HG03045 (cell line): ENCODE results near the gene RAB3GAP2.
"Not testable (repeated sequence)": the region's sequence is repeated elsewhere in the genome, so short reads cannot be mapped to it uniquely, and the experiment has no call there.

Experiments
- ATAC-seq: cut with Tn5 transposase; IDR thresholded peaks from one replicate; pipeline ENCODE4 v1.9.1; 2021; ENCODE audit warnings: mild to moderate bottlenecking, moderate library complexity; ENCODE audit not compliant: unreplicated experiment

RAB3GAP2 gene

DNA sequence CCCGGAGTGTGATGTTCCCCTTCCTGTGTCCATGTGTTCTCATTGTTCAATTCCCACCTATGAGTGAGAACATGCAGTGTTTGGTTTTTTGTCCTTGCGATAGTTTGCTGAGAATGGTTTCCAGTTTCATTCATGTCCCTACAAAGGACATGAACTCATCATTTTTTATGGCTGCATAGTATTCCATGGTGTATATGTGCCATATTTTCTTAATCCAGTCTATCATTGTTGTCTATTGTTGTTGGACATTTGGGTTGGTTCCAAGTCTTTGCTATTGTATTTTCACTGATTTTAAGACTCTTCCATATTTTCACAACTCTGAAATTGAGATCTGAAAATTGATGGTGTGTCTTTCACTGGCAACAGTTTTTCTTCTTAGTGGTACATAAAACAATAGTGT, 67.5 kb downstream of the RAB3GAP2 start:
- not testable (repeated sequence) for ATAC-seq

- ATAC-seq: no peak
Observed at GRCh38 chr1:220203816-220204215, 68.4 kb downstream of the RAB3GAP2 start.

DNA sequence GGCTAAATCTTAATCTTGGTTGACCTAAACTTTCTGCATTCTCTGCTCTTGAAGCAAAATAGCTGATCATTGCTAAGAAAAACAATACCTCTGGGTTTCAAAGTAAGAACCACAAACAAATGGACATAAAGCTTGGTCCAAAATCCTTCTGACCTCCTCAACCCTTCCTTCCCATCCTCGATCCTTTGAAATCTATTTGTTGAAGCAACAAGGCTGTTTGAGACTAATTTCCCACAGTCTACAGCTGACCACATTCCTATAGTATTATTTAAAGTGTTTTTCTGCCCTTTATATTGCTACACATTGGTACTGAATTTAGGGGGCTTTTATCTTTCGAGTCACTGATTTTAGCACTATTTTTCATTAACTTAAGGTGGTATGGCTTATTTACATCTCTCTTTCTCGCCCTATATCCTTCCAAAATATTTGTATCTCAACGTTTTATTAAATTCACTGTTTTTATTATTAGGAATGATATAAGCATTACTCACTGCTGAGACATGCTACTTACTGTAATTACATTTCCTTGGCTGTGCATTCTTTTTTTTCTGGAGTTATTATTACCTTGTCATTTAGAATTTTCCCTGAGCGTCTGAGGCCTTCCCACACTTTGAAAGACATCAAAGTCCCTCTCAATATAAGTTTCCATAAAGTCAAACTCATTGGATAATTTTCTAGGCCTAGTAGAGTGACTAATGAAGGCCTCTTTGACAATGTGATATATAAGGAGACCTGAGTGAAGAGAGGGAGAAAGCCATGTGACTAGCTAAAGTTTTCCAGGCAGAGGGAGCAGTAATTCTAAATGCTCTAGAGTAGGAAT, 73.9 kb downstream of the RAB3GAP2 start:
- no peak for ATAC-seq

GRCh38 chr1:220195701-220196100, 76.6 kb downstream of the RAB3GAP2 start:
- no peak for ATAC-seq

GRCh38 chr1:220189750-220190347, 82.4 kb downstream of the RAB3GAP2 start:
- no peak for ATAC-seq

GRCh38 chr1:220188538-220188937, 83.7 kb downstream of the RAB3GAP2 start:
- ATAC-seq: no peak

GRCh38 chr1:220186752-220187151, 85.5 kb downstream of the RAB3GAP2 start:
- no peak for ATAC-seq

DNA sequence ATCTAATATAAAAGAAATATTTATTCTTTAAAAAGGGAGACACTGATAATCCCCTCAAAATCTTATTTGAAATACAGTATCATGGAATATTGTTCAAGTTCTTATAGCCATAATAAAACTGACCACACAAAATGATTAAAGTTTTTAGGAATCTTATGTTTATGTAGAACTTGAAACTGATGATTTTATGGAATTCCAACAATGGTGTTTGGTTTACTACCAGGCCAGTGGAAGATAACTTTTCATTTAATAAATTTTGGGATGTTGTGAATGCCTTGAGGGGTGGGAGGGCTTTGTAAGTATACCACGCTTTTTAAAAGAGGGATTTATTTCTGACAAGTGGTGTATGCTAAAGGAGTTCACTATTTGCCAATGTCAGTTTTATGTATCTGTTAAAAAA, 87.7 kb downstream of the RAB3GAP2 start:
- ATAC-seq: no peak

GRCh38 chr1:220182656-220183055, 89.6 kb downstream of the RAB3GAP2 start:
- no peak for ATAC-seq

GRCh38 chr1:220182111-220182510, 90.1 kb downstream of the RAB3GAP2 start:
- no peak for ATAC-seq

DNA sequence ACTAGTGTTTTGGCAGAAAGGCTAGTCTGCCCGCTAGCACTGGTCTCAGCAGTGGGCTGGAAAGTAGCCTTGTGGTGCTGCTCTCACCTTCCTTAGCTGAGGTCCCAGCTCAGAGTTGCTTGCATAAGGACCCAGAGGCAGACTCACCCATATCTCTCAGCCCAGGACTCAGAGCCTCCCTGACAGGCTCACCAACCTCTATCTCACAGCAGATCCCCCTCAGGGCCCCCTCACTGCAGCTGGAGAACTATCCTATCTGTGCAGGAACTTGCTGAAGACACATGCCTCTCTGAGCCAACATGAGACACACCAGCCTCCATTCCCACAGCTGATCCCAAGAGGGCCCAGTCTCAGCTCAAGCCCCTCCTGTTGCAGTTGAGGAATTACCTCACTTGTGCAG, 95.7 kb downstream of the RAB3GAP2 start:
- ATAC-seq: no peak

- ATAC-seq: no peak
Observed at GRCh38 chr1:220170836-220171526, 101.3 kb downstream of the RAB3GAP2 start.

DNA sequence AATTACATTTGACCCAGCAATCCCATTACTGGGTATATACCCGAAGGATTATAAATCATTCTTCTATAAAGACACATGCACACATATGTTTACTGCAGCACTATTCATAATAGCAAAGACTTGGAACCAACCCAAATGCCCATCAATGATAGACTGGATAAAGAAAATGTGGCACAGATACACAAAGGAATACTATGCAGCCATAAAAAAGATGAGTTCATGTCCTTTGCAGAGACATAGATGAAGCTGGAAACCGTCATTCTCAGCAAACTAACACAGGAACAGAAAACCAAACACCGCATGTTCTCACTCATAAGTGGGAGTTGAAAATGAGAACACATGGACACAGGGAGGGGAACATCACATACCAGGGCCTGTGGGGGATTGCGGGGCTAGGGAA, 102.4 kb downstream of the RAB3GAP2 start:
- not testable (repeated sequence) for ATAC-seq

DNA sequence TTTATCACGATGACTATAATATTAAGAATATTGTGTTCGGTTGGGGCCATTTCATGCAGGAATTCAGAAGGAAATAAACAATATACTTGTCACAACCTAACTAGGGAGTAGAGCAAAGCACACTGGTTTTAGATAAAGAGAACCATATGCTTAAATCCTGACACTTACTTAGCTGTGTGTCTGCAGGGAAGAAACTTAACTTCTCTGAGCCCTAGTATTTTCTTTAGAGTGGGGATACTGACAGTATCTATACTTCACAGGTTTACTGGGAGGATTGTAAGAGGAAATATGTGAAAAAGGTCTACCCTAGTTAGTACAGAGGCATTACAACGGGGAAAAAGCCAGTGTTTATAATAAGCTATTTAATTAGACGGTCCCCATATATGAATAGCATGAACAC, 105.4 kb downstream of the RAB3GAP2 start:
- no peak for ATAC-seq

GRCh38 chr1:220164517-220164916, 107.7 kb downstream of the RAB3GAP2 start:
- ATAC-seq: no peak

DNA sequence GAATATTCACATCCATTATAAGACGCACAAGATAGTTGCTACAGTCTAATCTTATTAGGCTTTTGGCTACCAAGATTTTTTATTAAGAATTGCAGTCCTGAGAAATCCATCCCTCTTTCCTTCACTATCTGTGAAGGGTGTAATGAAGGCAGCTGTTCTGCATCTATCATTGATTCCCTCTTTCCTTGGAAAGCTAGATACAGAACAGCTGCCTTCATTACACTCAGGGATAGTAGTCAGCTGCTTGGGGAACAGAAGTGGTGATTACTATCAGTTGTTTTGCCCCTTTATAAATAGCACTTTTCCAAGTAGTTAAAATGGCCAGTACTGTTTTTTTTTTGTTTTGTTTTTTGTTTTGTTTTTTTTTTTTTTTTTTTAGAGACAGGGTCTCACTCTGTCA, 108.1 kb downstream of the RAB3GAP2 start:
- ATAC-seq: no peak

DNA sequence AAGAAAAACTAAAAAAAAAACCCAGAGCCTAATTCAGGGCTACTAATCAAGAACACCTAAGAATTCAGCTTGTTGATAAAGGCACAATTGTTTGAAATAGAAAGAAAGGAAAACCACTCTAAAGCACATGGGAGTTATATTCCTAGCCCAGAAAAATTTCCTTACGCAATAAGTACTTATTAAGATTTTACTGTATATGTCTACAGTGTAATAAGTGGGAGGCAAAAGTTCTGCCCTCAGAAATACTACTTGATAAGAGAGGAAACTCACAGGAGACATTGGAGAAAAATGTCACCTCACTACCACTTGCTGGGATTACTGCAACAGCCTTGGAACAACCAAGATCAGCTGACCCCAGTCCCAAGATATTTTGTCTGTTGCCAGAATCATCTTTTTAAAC, 112.2 kb downstream of the RAB3GAP2 start:
- no peak for ATAC-seq

DNA sequence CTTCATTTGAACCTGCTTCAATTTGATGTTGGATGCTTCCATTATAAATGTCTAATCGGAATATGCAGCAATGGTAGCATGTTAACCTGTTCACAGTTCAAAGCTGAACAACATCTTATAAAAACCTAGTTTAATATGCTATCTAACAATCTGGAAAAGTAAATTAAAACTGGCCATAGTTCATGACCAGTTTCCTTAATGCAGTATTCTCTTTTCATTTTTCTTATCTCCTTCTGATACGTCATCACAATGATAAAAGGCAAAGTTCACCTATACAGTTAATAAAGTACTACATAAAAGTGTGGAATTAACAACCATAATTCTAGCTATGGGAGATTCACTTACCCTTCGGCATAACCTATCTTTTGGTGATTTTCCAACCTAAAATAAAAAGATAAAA, 113.2 kb downstream of the RAB3GAP2 start:
- ATAC-seq: no peak

DNA sequence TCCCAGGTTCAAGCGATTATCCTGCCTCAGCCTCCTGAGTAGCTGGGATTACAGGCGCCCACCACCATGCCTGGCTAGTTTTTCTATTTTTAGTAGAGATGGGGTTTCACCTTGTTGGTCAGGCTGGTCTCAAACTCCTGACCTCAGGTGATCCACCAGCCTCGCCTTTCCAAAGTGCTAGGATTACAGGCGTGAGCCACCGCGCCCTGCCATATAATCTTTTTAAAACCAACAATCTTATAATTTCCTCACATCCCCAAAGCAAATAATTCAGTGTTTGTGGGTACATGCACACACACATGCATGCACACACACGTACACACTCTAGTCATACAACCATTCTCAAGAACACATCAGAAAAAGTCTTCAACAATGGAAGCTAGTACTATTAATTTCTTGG, 113.7 kb downstream of the RAB3GAP2 start:
- ATAC-seq: not testable (repeated sequence)

DNA sequence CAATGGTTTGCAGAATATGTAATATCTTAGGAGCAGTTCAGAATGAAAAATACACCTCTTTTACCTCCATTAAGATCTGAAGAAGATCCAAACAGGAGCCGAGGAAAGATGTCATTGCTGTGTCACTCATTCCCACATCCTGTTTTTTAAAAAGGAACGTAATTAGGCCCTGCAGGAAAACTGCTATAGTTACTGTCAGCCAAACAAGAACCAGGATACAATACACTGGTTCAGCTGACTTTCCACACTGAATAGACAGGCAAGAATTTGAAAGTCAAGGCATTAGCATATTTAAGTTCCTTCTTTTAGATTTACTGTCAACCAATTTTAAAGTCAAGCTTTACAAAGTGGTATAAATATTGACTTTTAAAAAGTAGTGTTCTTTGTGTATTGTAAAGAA, 114.5 kb downstream of the RAB3GAP2 start:
- ATAC-seq: no peak

DNA sequence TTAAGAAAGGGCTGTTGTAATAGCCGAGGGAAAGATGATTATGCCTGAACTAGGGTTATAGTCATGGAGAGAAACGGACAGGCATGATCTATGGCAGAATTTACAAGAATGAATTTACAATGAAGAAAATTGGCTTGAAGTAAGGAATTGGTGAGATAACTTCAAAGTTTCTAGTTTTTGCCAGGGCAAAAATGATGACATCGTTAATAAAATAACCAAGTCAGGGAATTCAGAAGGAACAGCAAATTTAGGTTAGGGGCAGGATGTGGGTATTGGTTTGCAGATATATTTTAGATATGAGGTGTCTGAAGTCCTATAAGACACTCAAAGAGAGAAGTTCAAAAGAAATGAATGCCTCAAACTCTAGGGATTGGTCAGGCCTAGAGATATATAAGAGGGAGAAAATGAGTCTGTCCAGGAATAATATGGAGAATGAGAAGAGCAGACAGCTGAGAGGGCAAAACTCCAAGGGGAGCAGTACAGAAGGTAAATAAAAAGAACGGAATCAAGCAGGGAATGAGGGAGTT, 115.6 kb downstream of the RAB3GAP2 start:
- no peak for ATAC-seq

DNA sequence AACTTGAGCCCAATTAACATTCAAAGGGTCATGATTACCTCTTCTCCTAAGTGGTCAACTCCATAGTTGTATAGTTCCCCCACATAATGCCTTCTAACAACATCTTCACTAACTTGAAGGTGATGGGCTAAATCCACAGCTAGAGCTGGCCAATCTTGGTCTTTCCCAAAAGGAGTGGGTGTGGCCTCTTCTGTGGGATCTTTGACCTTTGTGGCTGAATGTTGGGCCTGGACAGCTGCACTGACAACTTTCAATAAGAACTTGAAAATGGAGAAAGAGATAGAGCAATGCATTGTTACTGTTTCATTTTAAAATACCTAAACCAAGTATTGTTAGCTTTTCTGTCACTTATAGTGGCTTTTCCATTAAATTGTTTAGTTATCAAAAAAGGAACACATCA, 119.1 kb downstream of the RAB3GAP2 start:
- ATAC-seq: no peak
